Neural progenitor cell (in vitro differentiated cells): ENCODE measurements around the gene IQGAP1. TPM values are rescaled to one million over a fixed set of nuclear protein-coding genes. Genes with fewer than 3 reads are reported as not detected.

ENCODE experiments used
- DNase-seq: peaks from one replicate; pipeline ENCODE4 v3.0.0-alpha.2; 2016; ENCODE audit warnings: low spot score
- H2AFZ ChIP-seq: fragments of 200-600 bp; sonication (generic); replicated peaks from 2 replicates; pipeline ENCODE4 v1.6.1; 2016; ENCODE audit warnings: antibody characterized with exemption
- H3F3A ChIP-seq: fragments of 200-600 bp; sonication (generic); 2 replicates; pipeline ENCODE4 v1.6.1; 2016; ENCODE audit warnings: antibody characterized with exemption, low read depth
- H3K27ac ChIP-seq: fragments of 200-600 bp; sonication (generic); 2 replicates; pipeline ENCODE4 v1.5.1; 2016; ENCODE audit warnings: mild to moderate bottlenecking
- H3K27me3 ChIP-seq: fragments of 200-600 bp; sonication (generic); 2 replicates; pipeline ENCODE4 v1.6.1; 2016; ENCODE audit warnings: mild to moderate bottlenecking, moderate library complexity
- H3K36me3 ChIP-seq: fragments of 200-600 bp; sonication (generic); 2 replicates; pipeline ENCODE4 v1.5.1; 2016
- H3K4me1 ChIP-seq: fragments of 200-600 bp; sonication (generic); 2 replicates; pipeline ENCODE4 v1.6.1; 2016; ENCODE audit warnings: mixed run types
- H3K4me2 ChIP-seq: fragments of 200-600 bp; sonication (generic); 2 replicates; pipeline ENCODE4 v1.6.1; 2016
- H3K4me3 ChIP-seq: fragments of 200-600 bp; sonication (generic); 2 replicates; pipeline ENCODE4 v1.5.1; 2016
- H3K79me2 ChIP-seq: fragments of 200-600 bp; sonication (generic); 2 replicates; pipeline ENCODE4 v1.6.1; 2016; ENCODE audit warnings: low read depth
- H3K9ac ChIP-seq: fragments of 200-600 bp; sonication (generic); 2 replicates; pipeline ENCODE4 v1.6.1; 2016
- H3K9me3 ChIP-seq: fragments of 200-600 bp; sonication (generic); 2 replicates; pipeline ENCODE4 v1.5.1; 2016; ENCODE audit warnings: low read depth
- H4K20me1 ChIP-seq: fragments of 200-600 bp; sonication (generic); 2 replicates; pipeline ENCODE4 v1.6.1; 2016; ENCODE audit warnings: low read depth
- H3K27ac Mint-ChIP-seq: 3 replicates; pipeline ENCODE4 v1.8.0; 2021; ENCODE audit warnings: mixed read lengths
- H3K27me3 Mint-ChIP-seq: 2 replicates; pipeline ENCODE4 v1.8.0; 2022; ENCODE audit warnings: low read depth, mild to moderate bottlenecking, inconsistent platforms, moderate library complexity, mixed read lengths; ENCODE audit not compliant: insufficient read depth
- H3K36me3 Mint-ChIP-seq: 3 replicates; pipeline ENCODE4 v1.8.0; 2021; ENCODE audit warnings: mixed read lengths
- H3K4me1 Mint-ChIP-seq: 3 replicates; pipeline ENCODE4 v1.8.0; 2021; ENCODE audit warnings: mixed read lengths
- H3K4me3 Mint-ChIP-seq: 3 replicates; pipeline ENCODE4 v1.8.0; 2021; ENCODE audit warnings: mild to moderate bottlenecking, moderate library complexity, mixed read lengths
- H3K9me3 Mint-ChIP-seq: 3 replicates; pipeline ENCODE4 v1.8.0; 2020; ENCODE audit warnings: mixed read lengths
- CTCF ChIP-seq: fragments of 200-600 bp; sonication (generic); IDR thresholded peaks from 2 replicates; pipeline ENCODE4 v1.5.1; 2017; ENCODE audit warnings: antibody characterized with exemption, mild to moderate bottlenecking
- EZH2 ChIP-seq: fragments of 200-600 bp; sonication (generic); IDR thresholded peaks from 2 replicates; pipeline ENCODE4 v1.6.1; 2017; ENCODE audit warnings: antibody characterized with exemption, mild to moderate bottlenecking, moderate library complexity
- EZH2phosphoT487 ChIP-seq: fragments of 200-600 bp; sonication (generic); IDR thresholded peaks from 2 replicates; pipeline ENCODE4 v1.6.1; 2017; ENCODE audit warnings: antibody characterized with exemption
- total RNA-seq: library from RNA; depleted of rRNA; stranded (reverse); fragments of >200 nt; gene quantifications from 2 replicates; pipeline ENCODE4 v1.2.3, GENCODE V29; 2015; ENCODE audit warnings: low replicate concordance

The IQGAP1 gene
- total RNA-seq, 1 donor from 2014 or later, result 44.8 TPM

DNA sequence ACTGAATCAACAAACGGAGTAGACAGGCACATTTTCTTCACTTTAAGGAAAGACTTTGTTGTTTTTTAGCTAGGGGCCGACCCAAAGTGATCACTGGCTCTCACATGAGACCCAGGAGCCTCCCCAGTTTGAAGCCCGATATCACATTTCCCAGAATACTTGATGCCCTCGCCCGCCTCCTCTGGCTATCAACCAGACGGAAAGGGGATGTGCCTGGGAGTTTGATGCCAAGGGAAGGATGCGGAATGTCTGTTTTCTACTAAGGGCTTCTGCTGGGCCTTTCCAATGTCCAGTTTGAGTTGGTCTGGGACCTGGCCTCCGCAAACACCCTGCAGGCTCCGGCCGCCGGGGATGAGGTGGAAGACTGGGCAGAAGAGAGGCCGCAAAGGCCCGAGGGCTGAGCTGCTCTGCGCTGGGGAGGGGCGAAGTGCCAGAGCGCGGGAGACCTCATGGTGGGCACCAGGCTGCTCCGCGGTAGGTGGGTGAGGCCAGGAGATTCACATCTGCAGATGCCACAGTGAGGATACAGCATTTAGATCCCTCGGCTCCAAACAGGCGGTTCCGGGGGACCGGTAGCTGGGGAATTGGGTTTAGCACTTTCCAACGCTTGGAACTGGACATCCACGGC lies 36.4 kb upstream of the IQGAP1 start:
- Histone ChIP-seq H3K9ac (no peak overlapping the region), H3K27me3 (peaks cover 12% of the 10 kb centered on the region), H3F3A (peaks cover 3% of the 10 kb centered on the region), H3K27ac (no peak overlapping the region), H3K79me2 (no peaks in the 10 kb centered on the region), H3K4me1 (no peaks in the 10 kb centered on the region), H3K9me3 (no peaks in the 10 kb centered on the region), H2AFZ (peak overlapping the region; percentile 97), H4K20me1 (no peaks in the 10 kb centered on the region), H3K4me2 (peak overlapping the region; percentile 76), H3K36me3 (no peaks in the 10 kb centered on the region), H3K4me3 (peak overlapping the region; percentile 85)
- no peaks in the 10 kb centered on the region for H3K36me3 Mint-ChIP-seq
- no peak for DNase-seq
- H3K27ac Mint-ChIP-seq, result no peak overlapping the region
- H3K4me1 Mint-ChIP-seq, result no peaks in the 10 kb centered on the region
- TF ChIP-seq CTCF, result no peak
- TF ChIP-seq EZH2, result no peak
- no peak for TF ChIP-seq EZH2phosphoT487
- peaks cover 3% of the 10 kb centered on the region for H3K9me3 Mint-ChIP-seq
- peaks cover 13% of the 10 kb centered on the region for H3K27me3 Mint-ChIP-seq
- peak overlapping the region; percentile 91 for H3K4me3 Mint-ChIP-seq

GRCh38 chr15:90352107-90352893 lies 35.7 kb upstream of the IQGAP1 start, which contains the start of gene ZNF774:
ZNF774 (plus strand) TSS chr15:90352284; CDS start chr15:90354661, 2,377 bp downstream.
- Histone ChIP-seq H3K27ac (no peak within 1 kb of the TSS), H4K20me1 (no peaks in the 10 kb centered on the region), H3K27me3 (peaks cover 12% of the 10 kb centered on the region), H3K36me3 (no peaks in the 10 kb centered on the region), H3K4me2 (peak within 1 kb of the TSS; percentile 76), H3K9ac (no peak within 1 kb of the TSS), H3K9me3 (no peaks in the 10 kb centered on the region), H3K4me1 (no peaks in the 10 kb centered on the region), H2AFZ (peak within 1 kb of the TSS; percentile 97), H3F3A (peaks cover 3% of the 10 kb centered on the region), H3K79me2 (no peaks in the 10 kb centered on the region), H3K4me3 (peak within 1 kb of the TSS; percentile 85)
- Mint-ChIP-seq H3K4me1 (no peaks in the 10 kb centered on the region), H3K9me3 (peaks cover 3% of the 10 kb centered on the region), H3K36me3 (no peaks in the 10 kb centered on the region), H3K27me3 (peaks cover 13% of the 10 kb centered on the region), H3K4me3 (peak within 1 kb of the TSS; percentile 91), H3K27ac (no peak within 1 kb of the TSS)
- peak; percentile 97 for DNase-seq
- TF ChIP-seq CTCF (no peak), EZH2phosphoT487 (no peak), EZH2 (no peak)

DNA sequence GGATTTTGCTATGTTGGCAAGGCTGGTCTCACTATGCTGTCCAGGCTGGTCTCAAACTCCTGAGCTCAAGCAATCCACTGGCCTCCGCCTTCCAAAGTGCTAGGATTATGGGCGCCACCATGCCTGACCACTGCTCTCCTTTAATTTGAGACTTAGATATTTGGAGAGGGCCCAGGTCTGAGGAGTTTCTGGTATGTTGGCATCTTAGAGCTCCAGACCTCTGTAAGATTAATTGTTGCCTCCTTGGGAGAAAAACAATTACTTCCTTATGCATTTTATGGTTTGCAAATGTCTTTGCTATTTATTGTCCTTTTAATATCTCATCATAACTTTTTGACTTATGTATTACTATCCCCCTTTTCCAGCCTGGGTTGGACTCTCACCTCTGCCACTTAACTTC lies 33.1 kb upstream of the IQGAP1 start:
- no peak overlapping the region for H2AFZ ChIP-seq
- no peaks in the 10 kb centered on the region for H3K4me1 ChIP-seq
- Mint-ChIP-seq H3K36me3 (peaks cover 2% of the 10 kb centered on the region), H3K4me3 (no peak overlapping the region), H3K27ac (no peak overlapping the region), H3K27me3 (peaks cover 11% of the 10 kb centered on the region), H3K9me3 (peaks cover 3% of the 10 kb centered on the region), H3K4me1 (no peaks in the 10 kb centered on the region)
- no peaks in the 10 kb centered on the region for H3K9me3 ChIP-seq
- TF ChIP-seq EZH2phosphoT487 (no peak), EZH2 (no peak), CTCF (no peak)
- H3K79me2 ChIP-seq, result no peaks in the 10 kb centered on the region
- peaks cover 12% of the 10 kb centered on the region for H3K27me3 ChIP-seq
- H3K27ac ChIP-seq, result no peak overlapping the region
- H4K20me1 ChIP-seq, result no peaks in the 10 kb centered on the region
- H3K4me2 ChIP-seq, result no peak overlapping the region
- H3K36me3 ChIP-seq, result no peaks in the 10 kb centered on the region
- peaks cover 3% of the 10 kb centered on the region for H3F3A ChIP-seq
- no peak for DNase-seq
- no peak overlapping the region for H3K9ac ChIP-seq
- no peak overlapping the region for H3K4me3 ChIP-seq
